Mucosa of descending colon (tissue), 3 donors: ENCODE results near the gene MAGEA9B. TPM values are rescaled to one million over a fixed set of nuclear protein-coding genes. Genes with fewer than 3 reads are reported as not detected.

Source experiments
- ATAC-seq: fragments of 200-7000 bp; cut with Tn5 transposase; one replicate; pipeline ENCODE4 v1.9.1; 2020; ENCODE audit warnings: mild to moderate bottlenecking, moderate library complexity
- DNase-seq, 3 donors: peaks; one replicate each; pipeline ENCODE4 v3.0.0-alpha.2; 2020
- H3K36me3 ChIP-seq: fragments of 200-600 bp; one replicate; pipeline ENCODE4 v1.8.0; 2021; ENCODE audit warnings: low read depth, mild to moderate bottlenecking
- H3K4me1 ChIP-seq: fragments of 200-600 bp; one replicate; pipeline ENCODE4 v1.8.0; 2021; ENCODE audit warnings: low read depth, mild to moderate bottlenecking
- H3K4me3 ChIP-seq: fragments of 200-600 bp; one replicate; pipeline ENCODE4 v1.8.0; 2021; ENCODE audit warnings: mild to moderate bottlenecking
- H3K9me3 ChIP-seq: fragments of 200-600 bp; one replicate; pipeline ENCODE4 v1.8.0; 2021; ENCODE audit warnings: mild to moderate bottlenecking
- CTCF ChIP-seq: fragments of 200-600 bp; IDR thresholded peaks from one replicate; pipeline ENCODE4 v1.8.0; 2022; ENCODE audit warnings: antibody characterized with exemption, mild to moderate bottlenecking
- intact Hi-C, 2 donors: fragments of 100-400 bp; cut with DNase I in 1 of 2; cut with micrococcal nuclease in 1 of 2; formaldehyde crosslinking; loops; one replicate each; pipeline versions ENCODE4 v1.11.0 to v1.11.1; 2022; cut with DNase I, micrococcal nuclease
- total RNA-seq, 3 donors: library from RNA; stranded (reverse); fragmentation: NEBNext Ultra II Directional in 2 of 3; extraction: Animal tissue kit (Norgen Biotek cat#: 25700) in 2 of 3; gene quantifications; one replicate each; pipeline versions ENCODE4 v1.2.1 to v1.2.4, GENCODE V29; 2021 to 2023
- donor health status: DM: no; HTN: no; CAD: no; lungs with moderate emphysema.
- donor health status: DM: no; HTN: no; CAD: no.
- donor health status: DM: no; HTN: yes; CAD: no.

The MAGEA9B gene
- total RNA-seq, 3 donors from 2014 or later: not detected

GRCh38 chrX:149571770-149572169 lies 15.5 kb downstream of the MAGEA9B start:
- no peak overlapping the region for H3K4me3 ChIP-seq
- DNase-seq: peak in 1 of 3 donors; percentile 37
- intact Hi-C loops: no loop called here
- ATAC-seq: peak; percentile 88
- H3K36me3 ChIP-seq: no peaks in the 10 kb centered on the region
- H3K9me3 ChIP-seq: no peaks in the 10 kb centered on the region
- TF ChIP-seq CTCF: no peak
- no peaks in the 10 kb centered on the region for H3K4me1 ChIP-seq

- ATAC-seq (no peak), DNase-seq (no peak)
- TF ChIP-seq CTCF: no peak
- intact Hi-C loops: no loop called here
- Histone ChIP-seq H3K9me3 (no peaks in the 10 kb centered on the region), H3K4me3 (no peak overlapping the region), H3K36me3 (no peaks in the 10 kb centered on the region), H3K4me1 (no peaks in the 10 kb centered on the region)
These were observed 16.6 kb downstream of the MAGEA9B start for GRCh38 chrX:149570668-149571067.

GRCh38 chrX:149569770-149570169 lies 17.5 kb downstream of the MAGEA9B start:
- intact Hi-C loops: no loop called here
- no peaks in the 10 kb centered on the region for H3K36me3 ChIP-seq
- no peak for TF ChIP-seq CTCF
- H3K4me3 ChIP-seq: no peak overlapping the region
- DNase-seq (no peak), ATAC-seq (no peak)
- H3K9me3 ChIP-seq: no peaks in the 10 kb centered on the region
- no peaks in the 10 kb centered on the region for H3K4me1 ChIP-seq

- intact Hi-C loops: no loop called here
- Histone ChIP-seq H3K36me3 (no peaks in the 10 kb centered on the region), H3K9me3 (no peaks in the 10 kb centered on the region), H3K4me3 (no peak overlapping the region), H3K4me1 (no peaks in the 10 kb centered on the region)
- DNase-seq (no peak), ATAC-seq (no peak)
- TF ChIP-seq CTCF: no peak
These were observed 18.5 kb downstream of the MAGEA9B start for GRCh38 chrX:149568701-149569296.

- no peak for ATAC-seq
- Histone ChIP-seq H3K4me1 (no peaks in the 10 kb centered on the region), H3K9me3 (no peaks in the 10 kb centered on the region), H3K4me3 (no peak overlapping the region), H3K36me3 (no peaks in the 10 kb centered on the region)
- no peak for DNase-seq
- intact Hi-C loops: no loop called here
- TF ChIP-seq CTCF: no peak
These were observed 19.4 kb downstream of the MAGEA9B start for GRCh38 chrX:149567621-149568417.
